Right lung (tissue), 5 donors: ENCODE results near the gene ATP6V0A4. TPM values are rescaled to one million over a fixed set of nuclear protein-coding genes. Genes with fewer than 3 reads are reported as not detected.
"Not testable (repeated sequence)": the region's sequence is repeated elsewhere in the genome, so short reads cannot be mapped to it uniquely, and the experiment has no call there.

Source experiments
- DNase-seq, 2 donors: peaks; one replicate each; pipeline ENCODE4 v3.0.0-alpha.2; 2013
- polyA plus RNA-seq, 5 donors: library from polyadenylated mRNA; unstranded; fragments of 120-200 nt; gene quantifications; one replicate each; pipeline versions ENCODE4 v1.2.1 to v1.2.3, GENCODE V29; 2013; ENCODE audit warnings: inconsistent platforms in 1 of 5, low replicate concordance in 1 of 5; ENCODE audit not compliant: insufficient read length in 5 of 5, insufficient read depth in 1 of 5

The ATP6V0A4 gene
- polyA plus RNA-seq, 5 donors, result 0.31 to 1.1 (median 0.69) TPM

DNA sequence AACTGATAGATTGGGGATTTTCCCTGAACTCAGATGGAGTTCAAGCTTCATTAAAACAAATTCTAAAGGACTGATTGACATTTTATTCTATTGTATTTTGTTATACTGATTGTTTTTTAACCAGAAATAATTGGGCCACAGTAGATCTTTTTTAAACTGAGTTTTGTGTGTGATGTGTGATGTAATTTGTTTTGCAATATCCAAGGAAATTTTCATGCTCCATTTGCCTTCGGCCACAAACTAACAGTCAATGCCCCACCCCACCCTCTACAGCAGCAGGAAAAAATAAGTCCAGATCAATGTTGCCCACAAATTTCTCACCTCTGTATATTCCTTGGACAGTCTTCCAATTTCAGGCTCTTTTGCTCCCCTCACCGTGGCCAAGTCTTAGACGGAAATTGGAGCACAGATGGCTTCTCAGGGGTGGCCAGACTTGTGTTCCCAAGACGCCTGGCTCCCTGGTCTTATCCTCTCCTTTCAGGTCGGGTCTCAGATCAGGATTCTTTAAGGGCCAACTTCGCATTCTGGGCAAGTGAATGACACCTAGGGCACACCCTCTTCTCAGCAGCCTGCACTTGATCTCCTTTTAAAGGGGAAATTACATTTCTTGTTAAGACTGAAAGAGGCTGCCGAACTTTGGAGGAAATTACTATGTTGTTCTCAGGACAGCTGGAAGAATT lies 97.0 kb downstream of the ATP6V0A4 start, which contains the start of gene SVOPL:
TSS of gene SVOPL (minus strand) at position 506 of the 680 bp plus-strand sequence. CDS start 22,317 bp downstream, outside the sequence.
- no peak for DNase-seq

- DNase-seq, result no peak
These were observed 98.3 kb downstream of the ATP6V0A4 start for GRCh38 chr7:138699661-138700060.

- no peak for DNase-seq
These were observed 99.7 kb downstream of the ATP6V0A4 start for GRCh38 chr7:138698281-138698680.

- DNase-seq, result no peak
These were observed 100.3 kb downstream of the ATP6V0A4 start for GRCh38 chr7:138697535-138698182.

- not testable (repeated sequence) for DNase-seq
These were observed 102.2 kb downstream of the ATP6V0A4 start for GRCh38 chr7:138695776-138696175.

GRCh38 chr7:138695106-138695505 lies 102.9 kb downstream of the ATP6V0A4 start:
- DNase-seq, result no peak

GRCh38 chr7:138691178-138691577 lies 106.8 kb downstream of the ATP6V0A4 start:
- no peak for DNase-seq

DNA sequence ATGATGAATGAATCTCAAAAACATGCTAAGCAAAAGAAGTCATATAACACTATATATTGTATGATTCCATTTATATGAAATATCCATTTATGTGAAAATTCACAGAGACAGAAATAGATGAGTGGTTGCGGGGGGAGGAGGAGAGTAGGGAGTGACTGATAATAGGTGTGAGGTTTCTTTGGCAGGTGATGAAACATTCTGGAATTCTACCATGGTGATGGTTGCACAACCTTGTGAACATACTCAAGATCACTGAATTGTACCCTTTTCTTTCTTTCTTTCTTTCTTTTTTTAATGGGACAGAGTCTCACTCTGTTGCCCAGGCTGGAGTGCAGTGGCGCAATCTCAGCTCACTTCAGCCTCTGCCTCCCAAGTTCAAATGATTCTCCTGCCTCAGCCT lies 107.5 kb downstream of the ATP6V0A4 start:
- no peak for DNase-seq

- not testable (repeated sequence) for DNase-seq
These were observed 110.0 kb downstream of the ATP6V0A4 start for GRCh38 chr7:138688037-138688436.

DNA sequence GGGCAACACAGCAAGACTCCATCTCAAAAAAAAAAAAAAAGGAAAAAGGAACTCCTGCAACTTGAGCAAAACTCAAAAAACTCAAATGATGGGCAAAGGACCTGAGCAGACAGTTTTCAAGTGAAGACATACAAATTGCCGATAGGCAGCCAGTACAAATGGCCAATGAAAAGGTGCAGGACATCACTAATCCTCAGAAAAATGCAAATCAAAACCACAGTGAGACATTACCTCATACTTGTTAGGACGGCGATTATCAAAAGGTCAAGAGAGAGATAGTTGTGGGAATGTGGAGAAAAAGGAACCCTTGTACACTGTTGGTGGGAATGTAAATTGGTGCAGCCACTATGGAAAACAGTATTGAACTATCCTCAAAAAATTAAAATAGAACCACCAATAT lies 113.7 kb downstream of the ATP6V0A4 start:
- no peak for DNase-seq

DNA sequence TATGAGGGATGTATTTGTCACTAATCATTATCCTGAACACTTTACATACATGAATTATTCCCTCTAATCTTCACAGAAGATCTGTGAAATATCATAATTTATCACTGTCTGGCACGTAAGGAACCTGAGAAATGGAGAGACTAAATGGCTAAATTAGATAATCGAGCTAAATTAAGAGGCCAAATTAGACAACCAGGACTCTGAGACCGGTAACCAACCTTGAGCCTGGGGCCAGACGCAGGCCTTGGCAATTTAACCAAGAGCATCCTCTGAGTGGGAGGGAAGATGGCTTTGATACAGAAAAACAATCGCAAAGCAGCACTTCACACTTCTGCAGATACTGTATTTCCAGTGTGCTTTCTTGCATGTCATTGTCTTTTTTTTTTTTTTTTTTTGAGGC lies 118.2 kb downstream of the ATP6V0A4 start:
- no peak for DNase-seq

DNA sequence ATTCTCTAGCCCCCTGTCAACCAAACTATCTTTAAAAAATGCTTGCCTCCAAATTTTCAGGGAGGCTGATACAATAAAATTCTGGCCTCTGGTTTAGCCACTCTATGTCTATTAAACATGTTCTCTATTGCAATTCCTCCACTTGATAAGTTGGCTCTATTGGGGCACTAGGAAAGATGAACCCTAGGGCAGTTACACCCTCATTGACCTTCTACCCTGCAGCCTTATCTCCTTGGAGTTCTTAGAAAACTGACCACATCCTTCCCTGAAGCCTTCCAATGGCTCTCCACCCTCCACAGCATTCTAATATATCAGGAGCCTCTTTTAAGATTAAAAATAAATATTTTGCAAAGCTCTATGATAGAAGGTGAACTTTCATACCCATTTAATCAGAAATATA lies 127.4 kb downstream of the ATP6V0A4 start:
- no peak for DNase-seq

DNA sequence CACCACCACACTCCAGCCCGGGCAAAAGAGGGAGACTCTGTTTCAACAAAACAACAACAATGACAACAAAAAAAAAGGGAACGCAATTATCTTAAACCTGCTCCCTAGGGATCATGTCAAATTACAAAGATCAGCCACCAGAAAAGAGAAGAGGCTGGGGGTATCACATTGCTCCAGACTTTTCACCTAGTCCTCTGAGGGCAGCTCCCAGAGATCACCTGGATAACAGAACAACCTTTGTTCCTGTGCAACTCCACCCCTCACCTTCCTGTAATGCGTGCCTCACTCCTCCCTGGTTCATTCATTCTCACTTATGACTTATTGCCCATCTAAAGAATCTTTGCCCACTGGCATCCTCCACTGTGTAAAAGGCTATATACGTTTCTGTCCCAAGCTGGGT lies 128.6 kb downstream of the ATP6V0A4 start:
- DNase-seq, result no peak

DNA sequence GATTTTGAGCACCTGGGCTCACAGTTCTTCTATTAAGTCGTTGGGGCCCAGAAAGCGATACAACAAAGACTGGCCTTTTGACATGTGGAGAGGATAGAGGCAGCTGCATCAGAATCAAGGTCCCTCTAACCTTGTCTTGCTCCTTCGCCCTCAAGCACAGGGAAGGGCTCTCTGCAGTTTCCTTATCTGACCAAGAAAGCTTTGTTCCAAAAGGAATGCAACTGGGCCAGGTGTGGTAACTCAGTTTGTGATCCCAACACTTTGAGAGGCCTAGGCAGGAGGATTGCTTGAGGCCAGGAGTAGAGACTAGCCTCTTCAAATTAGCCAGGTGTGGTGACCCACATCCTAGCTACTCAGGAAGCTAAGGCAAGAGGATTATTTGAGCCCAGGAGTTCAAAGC lies 129.1 kb downstream of the ATP6V0A4 start:
- no peak for DNase-seq

- no peak for DNase-seq
These were observed 129.8 kb downstream of the ATP6V0A4 start for GRCh38 chr7:138668229-138668596.

DNA sequence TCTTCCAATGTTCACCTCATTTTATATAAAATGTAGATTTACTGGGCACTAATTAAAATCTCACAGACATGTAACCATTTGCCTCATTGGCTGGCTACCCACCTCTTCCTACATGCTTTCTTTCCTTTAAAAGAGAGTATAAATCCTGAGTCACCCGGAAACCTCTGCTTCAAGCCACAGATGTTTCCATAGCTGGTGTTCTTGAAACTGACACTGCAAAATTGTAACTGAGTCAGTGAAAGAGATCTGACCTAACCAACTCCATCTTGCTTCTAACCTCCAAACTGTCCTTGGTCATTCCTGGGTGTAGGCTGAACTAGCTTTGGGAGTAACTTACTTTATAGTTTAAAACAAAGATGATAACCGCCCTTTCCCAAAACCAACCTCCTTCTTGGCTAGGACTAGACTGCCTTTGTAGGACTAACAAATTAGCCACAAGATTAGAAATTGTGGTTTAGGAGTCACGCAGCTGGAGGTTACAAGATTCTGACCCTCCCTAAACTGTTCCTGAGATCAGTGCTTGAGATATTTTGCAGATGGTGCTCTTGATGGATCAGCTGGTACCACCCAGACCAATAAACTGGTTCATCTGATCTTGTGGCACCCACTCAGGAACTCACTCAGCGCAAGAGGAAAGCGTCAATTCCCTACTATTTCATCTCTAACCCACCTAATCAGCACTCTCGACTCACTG lies 130.3 kb downstream of the ATP6V0A4 start:
- no peak for DNase-seq

DNA sequence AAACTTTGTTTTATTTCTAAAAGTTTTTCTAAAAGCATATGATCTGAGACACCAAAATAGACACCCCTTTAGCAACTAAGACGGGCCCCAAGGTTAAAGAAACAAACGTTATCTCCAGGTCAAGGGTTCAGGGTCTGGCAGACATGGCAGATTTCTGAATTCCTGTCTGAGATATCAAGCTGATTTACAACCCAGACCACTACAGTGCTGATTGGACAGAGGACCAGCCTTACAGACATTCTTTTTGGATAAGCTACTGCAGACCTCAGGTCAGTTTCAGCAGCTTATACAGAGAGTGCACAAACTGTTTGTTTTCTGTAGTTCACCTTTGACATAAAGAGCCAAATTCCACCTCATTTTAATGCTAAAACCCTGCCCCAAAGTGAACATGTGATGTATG lies 131.6 kb downstream of the ATP6V0A4 start:
- DNase-seq, result no peak

GRCh38 chr7:138665669-138666140 lies 132.3 kb downstream of the ATP6V0A4 start:
- no peak for DNase-seq

- no peak for DNase-seq
These were observed 132.7 kb downstream of the ATP6V0A4 start for GRCh38 chr7:138665249-138665648.

DNA sequence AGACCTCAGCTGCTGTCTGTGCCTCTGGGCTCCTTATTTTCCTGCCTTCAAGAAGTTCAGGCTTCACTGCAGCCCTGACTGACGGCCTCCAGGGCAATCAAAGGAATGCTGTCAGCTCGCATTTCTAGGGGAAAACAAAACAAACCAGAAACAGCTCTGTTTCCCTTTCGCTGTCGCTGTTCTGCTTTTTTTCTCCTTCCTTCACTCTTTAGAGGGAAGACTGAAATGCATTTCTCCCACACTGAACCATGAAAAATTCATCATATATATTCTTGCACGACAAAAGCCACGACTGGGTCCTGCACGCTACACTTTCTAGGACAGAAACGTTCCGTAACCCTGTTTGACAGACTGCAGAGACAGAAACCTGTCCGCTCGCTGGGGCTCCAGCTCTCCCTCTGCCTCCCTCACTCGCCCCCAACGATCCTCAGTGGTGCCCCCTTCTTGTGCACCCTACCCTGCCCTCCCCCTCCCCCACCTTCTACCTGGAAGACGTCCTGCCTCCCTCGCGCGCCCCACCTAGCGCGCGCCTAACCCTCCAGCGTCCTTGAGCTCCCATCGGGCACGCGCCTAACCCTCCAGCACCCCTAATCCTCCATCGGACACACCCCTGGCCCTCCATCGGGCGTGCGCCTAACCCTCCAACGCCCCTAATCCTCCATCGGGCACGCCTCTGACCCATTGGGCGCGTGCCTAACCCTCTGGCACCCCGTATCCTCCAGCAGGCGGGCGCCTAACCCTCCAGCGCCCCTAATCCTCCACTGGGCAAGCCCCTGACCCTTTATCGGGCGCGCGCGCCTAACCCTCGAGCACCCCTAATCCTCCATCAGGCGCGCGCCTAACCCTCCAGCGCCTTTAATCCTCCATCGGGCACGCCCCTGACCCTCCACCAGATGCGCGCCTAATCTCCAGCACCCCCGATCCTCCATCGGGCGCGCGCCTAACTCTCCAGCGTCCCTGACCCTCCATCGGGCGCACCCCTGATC lies 134.0 kb downstream of the ATP6V0A4 start:
- DNase-seq, result peak; percentile 7 to 19

DNA sequence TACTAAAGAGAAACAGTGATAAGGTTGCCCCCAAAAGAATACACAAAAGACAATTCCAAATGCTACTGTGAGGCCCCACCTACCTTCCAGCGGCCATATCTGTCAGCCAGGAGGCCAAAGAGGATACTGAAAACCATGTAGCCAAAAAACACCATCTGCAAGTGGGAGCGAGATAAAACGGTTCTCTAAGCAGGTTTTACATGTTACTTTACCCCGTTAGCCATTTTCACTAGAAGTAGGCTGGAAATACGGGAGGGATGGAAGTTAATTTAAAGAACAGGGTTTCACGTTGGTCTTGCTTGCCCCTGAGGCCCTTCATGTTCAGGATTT lies 135.0 kb downstream of the ATP6V0A4 start:
- no peak for DNase-seq
